B cell (primary cell): ENCODE measurements around the gene TULP3. TPM values are rescaled to one million over a fixed set of nuclear protein-coding genes. Genes with fewer than 3 reads are reported as not detected.

Experiments used
- ATAC-seq: fragments of 200-7000 bp; cut with Tn5 transposase; one replicate; pipeline ENCODE4 v1.10.0; 2021; ENCODE audit warnings: low read depth, mild to moderate bottlenecking, moderate number of reproducible peaks, moderate library complexity
- CTCF ChIA-PET: fragments of 350-600 bp; sonication (Branson Sonifier 250); formaldehyde crosslinking; loops from one replicate; lab custom pipeline; 2021; ENCODE audit warnings: antibody characterized with exemption, inconsistent platforms; lab: Charles Lee
- POLR2A ChIA-PET: fragments of 350-600 bp; sonication (Branson Sonifier 250); formaldehyde crosslinking; loops from one replicate; lab custom pipeline; 2021; ENCODE audit warnings: antibody characterized with exemption; lab: Charles Lee
- DNase-seq: peaks from one replicate; pipeline ENCODE4 v3.0.0; 2013
- H2AFZ ChIP-seq: 2 replicates; pipeline ENCODE4 v1.6.1; 2012; ENCODE audit warnings: mild to moderate bottlenecking, low read depth, low read length; ENCODE audit not compliant: insufficient read depth, poor library complexity, severe bottlenecking
- H3K27ac ChIP-seq, 2 donors: 1 replicate in 1 of 2; 2 replicates in 1 of 2; pipeline ENCODE4 v1.5.1; 2012 to 2013; ENCODE audit warnings: low read length in 2 of 2, mild to moderate bottlenecking in 2 of 2, moderate library complexity in 1 of 2
- H3K27me3 ChIP-seq, 4 experiments: fragments of 200-600 bp in 1 of 4; sonication (generic) in 1 of 4; replicated peaks in 1 of 4; 1 replicate in 2 of 4; 2 replicates in 2 of 4; pipeline versions ENCODE4 v1.6.1 to v1.7.0; 2013 to 2016; ENCODE audit warnings: low read length in 3 of 4, mild to moderate bottlenecking in 2 of 4, mixed read lengths in 1 of 4, moderate library complexity in 1 of 4; ENCODE audit not compliant: insufficient read depth in 4 of 4, control insufficient read depth in 3 of 4; ENCODE audit errors: control extremely low read depth in 1 of 4
- H3K36me3 ChIP-seq, 2 experiments: replicated peaks in 1 of 2; 1 replicate in 1 of 2; 2 replicates in 1 of 2; pipeline versions ENCODE4 v1.6.1 to v1.7.1; 2013; ENCODE audit warnings: low read length in 1 of 2; ENCODE audit not compliant: insufficient read depth in 2 of 2, control insufficient read depth in 1 of 2; ENCODE audit errors: control extremely low read depth in 1 of 2, extremely low read depth in 1 of 2
- H3K4me1 ChIP-seq, 2 donors: fragments of 200-600 bp in 1 of 2; sonication (generic) in 1 of 2; 1 replicate in 1 of 2; 2 replicates in 1 of 2; pipeline versions ENCODE4 v1.5.1 to v1.6.1; 2013 to 2017; ENCODE audit warnings: low read length in 2 of 2; ENCODE audit not compliant: control insufficient read depth in 2 of 2, insufficient read depth in 2 of 2
- H3K4me2 ChIP-seq: replicated peaks from 2 replicates; pipeline ENCODE3; 2012; ENCODE audit warnings: mild to moderate bottlenecking, low read depth, low read length; ENCODE audit not compliant: poor library complexity, severe bottlenecking
- H3K4me3 ChIP-seq, 5 experiments: fragments of 200-600 bp in 1 of 5; sonication (generic) in 1 of 5; 1 replicate in 3 of 5; 2 replicates in 2 of 5; pipeline versions ENCODE4 v1.5.1 to v1.7.0; 2011 to 2016; ENCODE audit warnings: low read length in 4 of 5, mild to moderate bottlenecking in 4 of 5, low read depth in 2 of 5, control low read depth in 1 of 5, moderate library complexity in 1 of 5; ENCODE audit not compliant: insufficient read depth in 1 of 5; ENCODE audit errors: control extremely low read depth in 1 of 5, extremely low read depth in 1 of 5
- H3K79me2 ChIP-seq: fragments of 200-600 bp; sonication (generic); one replicate; pipeline ENCODE4 v1.6.0; 2016; ENCODE audit warnings: low read length; ENCODE audit not compliant: control insufficient read depth, insufficient read depth
- H3K9ac ChIP-seq: fragments of 200-600 bp; sonication (generic); 2 replicates; pipeline ENCODE4 v1.6.1; 2017; ENCODE audit warnings: mild to moderate bottlenecking, low read length, moderate library complexity
- H3K9me3 ChIP-seq, 3 donors: one replicate each; pipeline versions ENCODE4 v1.6.1 to v1.7.1; 2013; ENCODE audit warnings: low read length in 2 of 3; ENCODE audit not compliant: control insufficient read depth in 2 of 3, insufficient read depth in 1 of 3; ENCODE audit errors: control extremely low read depth in 1 of 3
- H4K20me1 ChIP-seq: 2 replicates; pipeline ENCODE4 v1.6.0; 2012; ENCODE audit warnings: mild to moderate bottlenecking, low read length; ENCODE audit not compliant: insufficient read depth, control insufficient read depth, poor library complexity, severe bottlenecking
- H3K27ac Mint-ChIP-seq: one replicate; pipeline ENCODE4 v1.8.0; 2021; ENCODE audit warnings: mixed read lengths
- H3K27me3 Mint-ChIP-seq: one replicate; pipeline ENCODE4 v1.8.0; 2021; ENCODE audit warnings: mixed read lengths
- H3K4me1 Mint-ChIP-seq: one replicate; pipeline ENCODE4 v1.8.0; 2021; ENCODE audit warnings: mixed read lengths
- H3K4me3 Mint-ChIP-seq: one replicate; pipeline ENCODE4 v1.8.0; 2021; ENCODE audit warnings: mixed read lengths
- H3K9me3 Mint-ChIP-seq: one replicate; pipeline ENCODE4 v1.8.0; 2022; ENCODE audit warnings: mixed read lengths; ENCODE audit not compliant: insufficient read depth
- EZH2 ChIP-seq: IDR thresholded peaks from 2 replicates; pipeline ENCODE4 v1.6.1; 2012; ENCODE audit warnings: borderline replicate concordance, low read depth, mild to moderate bottlenecking, moderate library complexity, low read length; ENCODE audit not compliant: insufficient read depth, poor library complexity, severe bottlenecking
- WGBS: methylation state at CpG from one replicate; pipeline ENCODE4 v1.1.5; 2013; ENCODE audit warnings: missing lambda C conversion rate; ENCODE audit not compliant: insufficient coverage; 5-methylcytosine and 5-hydroxymethylcytosine counted together
- intact Hi-C: fragments of 100-400 bp; cut with micrococcal nuclease; formaldehyde crosslinking; loops from one replicate; pipeline ENCODE4 v1.10.0; 2022
- polyA plus RNA-seq: library from polyadenylated mRNA; depleted of rRNA; stranded (reverse); fragments of >200 nt; gene quantifications from 2 replicates; pipeline ENCODE4 v1.2.3, GENCODE V29; 2012
- total RNA-seq, 2 donors: library from RNA; stranded (reverse); fragments of 120-200 nt in 1 of 2; gene quantifications; 1 replicate in 1 of 2; 2 replicates in 1 of 2; pipeline versions ENCODE4 v1.2.3 to v1.2.4, GENCODE V29; 2013 to 2022
- TF ChIP-seq, protein P1 (sequence below): fragments of 200-600 bp; IDR thresholded peaks from one replicate; pipeline ENCODE4 v1.8.0; 2022; ENCODE audit warnings: antibody characterized with exemption, mild to moderate bottlenecking

The TULP3 gene
- total and polyA plus RNA-seq, 2 donors (not counting 1 experiment from before 2014, with no cell fraction given): 8.3 to 9.2 TPM

DNA sequence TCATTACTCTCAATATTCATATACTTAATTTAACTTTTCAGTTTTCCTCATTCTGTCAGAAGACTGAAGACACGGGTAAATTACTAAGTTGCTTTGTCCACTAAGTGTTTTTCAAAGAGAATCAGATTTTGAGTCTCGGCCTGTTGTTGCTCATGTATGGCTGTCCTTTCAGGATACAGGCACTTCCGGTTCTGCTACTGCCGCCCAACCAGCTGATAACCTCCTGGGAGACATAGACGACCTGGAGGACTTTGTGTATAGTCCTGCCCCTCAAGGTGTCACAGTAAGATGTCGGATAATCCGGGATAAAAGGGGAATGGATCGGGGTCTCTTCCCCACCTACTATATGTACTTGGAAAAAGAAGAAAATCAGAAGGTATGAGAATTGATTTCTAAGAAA lies 40.2 kb downstream of the TULP3 start:
- intact Hi-C loops: no loop called here
- Mint-ChIP-seq H3K4me1 (no peaks in the 10 kb centered on the region), H3K27ac (no peak overlapping the region), H3K27me3 (no peaks in the 10 kb centered on the region), H3K9me3 (no peaks in the 10 kb centered on the region), H3K4me3 (no peak overlapping the region)
- Histone ChIP-seq H4K20me1 (no peaks in the 10 kb centered on the region), H3K9ac (no peak overlapping the region), H3K36me3 (peaks cover 3 to 27% of the 10 kb centered on the region in 2 experiments), H3K27ac (no peak overlapping the region), H3K27me3 (no peaks in the 10 kb centered on the region), H3K4me2 (no peak overlapping the region), H3K4me3 (no peak overlapping the region), H2AFZ (no peak overlapping the region), H3K79me2 (no peaks in the 10 kb centered on the region), H3K4me1 (no peaks in the 10 kb centered on the region), H3K9me3 (no peaks in the 10 kb centered on the region)
- no peak for DNase-seq
- TF ChIP-seq, protein P1, sequence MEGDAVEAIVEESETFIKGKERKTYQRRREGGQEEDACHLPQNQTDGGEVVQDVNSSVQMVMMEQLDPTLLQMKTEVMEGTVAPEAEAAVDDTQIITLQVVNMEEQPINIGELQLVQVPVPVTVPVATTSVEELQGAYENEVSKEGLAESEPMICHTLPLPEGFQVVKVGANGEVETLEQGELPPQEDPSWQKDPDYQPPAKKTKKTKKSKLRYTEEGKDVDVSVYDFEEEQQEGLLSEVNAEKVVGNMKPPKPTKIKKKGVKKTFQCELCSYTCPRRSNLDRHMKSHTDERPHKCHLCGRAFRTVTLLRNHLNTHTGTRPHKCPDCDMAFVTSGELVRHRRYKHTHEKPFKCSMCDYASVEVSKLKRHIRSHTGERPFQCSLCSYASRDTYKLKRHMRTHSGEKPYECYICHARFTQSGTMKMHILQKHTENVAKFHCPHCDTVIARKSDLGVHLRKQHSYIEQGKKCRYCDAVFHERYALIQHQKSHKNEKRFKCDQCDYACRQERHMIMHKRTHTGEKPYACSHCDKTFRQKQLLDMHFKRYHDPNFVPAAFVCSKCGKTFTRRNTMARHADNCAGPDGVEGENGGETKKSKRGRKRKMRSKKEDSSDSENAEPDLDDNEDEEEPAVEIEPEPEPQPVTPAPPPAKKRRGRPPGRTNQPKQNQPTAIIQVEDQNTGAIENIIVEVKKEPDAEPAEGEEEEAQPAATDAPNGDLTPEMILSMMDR: no peak
- no peak for TF ChIP-seq EZH2
- POLR2A ChIA-PET: no interaction called here
- CTCF ChIA-PET: no interaction called here
- WGBS: 98% methylated on average over 4 of the region's 8 CpGs
- ATAC-seq: no peak

DNA sequence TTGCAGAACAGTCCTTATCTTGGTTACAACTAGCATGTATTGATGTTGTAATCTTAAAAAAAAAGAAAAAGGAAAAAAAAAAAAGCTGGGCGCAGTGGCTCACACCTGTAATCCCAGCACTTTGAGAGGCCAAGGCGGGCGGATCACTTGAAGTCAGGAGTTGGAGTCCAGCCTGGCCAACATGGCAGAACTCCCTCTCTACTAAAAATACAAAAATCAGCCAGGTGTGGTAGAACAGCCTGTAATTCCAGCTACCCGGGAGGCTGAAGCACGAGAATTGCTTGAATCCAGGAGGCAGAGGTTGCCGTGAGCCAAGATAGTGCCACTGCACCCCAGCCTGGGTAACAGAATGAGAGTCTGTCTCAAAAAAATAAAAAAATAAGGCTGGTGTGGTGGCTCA lies 42.9 kb downstream of the TULP3 start:
- Histone ChIP-seq H4K20me1 (no peaks in the 10 kb centered on the region), H2AFZ (no peak overlapping the region), H3K79me2 (no peaks in the 10 kb centered on the region), H3K27ac (no peak overlapping the region), H3K9me3 (no peaks in the 10 kb centered on the region), H3K36me3 (peaks cover 6 to 22% of the 10 kb centered on the region in 2 experiments), H3K4me3 (no peak overlapping the region), H3K4me2 (no peak overlapping the region), H3K27me3 (no peaks in the 10 kb centered on the region), H3K9ac (no peak overlapping the region), H3K4me1 (no peaks in the 10 kb centered on the region)
- no peak overlapping the region for H3K27ac Mint-ChIP-seq
- DNase-seq: no peak
- ATAC-seq: no peak
- no peak overlapping the region for H3K4me3 Mint-ChIP-seq
- CTCF ChIA-PET: interaction anchor here (1.5 kb wide), 1 partner anchor 11 kb away, joined by 3 read pairs; no protein-coding TSS in a partner anchor
- intact Hi-C loops: no loop called here
- WGBS: 96% methylated on average over 3 of the region's 6 CpGs
- H3K9me3 Mint-ChIP-seq: no peaks in the 10 kb centered on the region
- no peak for TF ChIP-seq EZH2
- TF ChIP-seq, protein P1: no peak
- no peaks in the 10 kb centered on the region for H3K4me1 Mint-ChIP-seq
- POLR2A ChIA-PET: no interaction called here
- H3K27me3 Mint-ChIP-seq: no peaks in the 10 kb centered on the region
